Measurements from ENCODE around the gene KRIT1. TPM values are rescaled to one million over a fixed set of nuclear protein-coding genes. Genes with fewer than 3 reads are reported as not detected.

KRIT1 gene
- total RNA-seq, 1 experiment from 2014 or later: 34.9 TPM

DNA sequence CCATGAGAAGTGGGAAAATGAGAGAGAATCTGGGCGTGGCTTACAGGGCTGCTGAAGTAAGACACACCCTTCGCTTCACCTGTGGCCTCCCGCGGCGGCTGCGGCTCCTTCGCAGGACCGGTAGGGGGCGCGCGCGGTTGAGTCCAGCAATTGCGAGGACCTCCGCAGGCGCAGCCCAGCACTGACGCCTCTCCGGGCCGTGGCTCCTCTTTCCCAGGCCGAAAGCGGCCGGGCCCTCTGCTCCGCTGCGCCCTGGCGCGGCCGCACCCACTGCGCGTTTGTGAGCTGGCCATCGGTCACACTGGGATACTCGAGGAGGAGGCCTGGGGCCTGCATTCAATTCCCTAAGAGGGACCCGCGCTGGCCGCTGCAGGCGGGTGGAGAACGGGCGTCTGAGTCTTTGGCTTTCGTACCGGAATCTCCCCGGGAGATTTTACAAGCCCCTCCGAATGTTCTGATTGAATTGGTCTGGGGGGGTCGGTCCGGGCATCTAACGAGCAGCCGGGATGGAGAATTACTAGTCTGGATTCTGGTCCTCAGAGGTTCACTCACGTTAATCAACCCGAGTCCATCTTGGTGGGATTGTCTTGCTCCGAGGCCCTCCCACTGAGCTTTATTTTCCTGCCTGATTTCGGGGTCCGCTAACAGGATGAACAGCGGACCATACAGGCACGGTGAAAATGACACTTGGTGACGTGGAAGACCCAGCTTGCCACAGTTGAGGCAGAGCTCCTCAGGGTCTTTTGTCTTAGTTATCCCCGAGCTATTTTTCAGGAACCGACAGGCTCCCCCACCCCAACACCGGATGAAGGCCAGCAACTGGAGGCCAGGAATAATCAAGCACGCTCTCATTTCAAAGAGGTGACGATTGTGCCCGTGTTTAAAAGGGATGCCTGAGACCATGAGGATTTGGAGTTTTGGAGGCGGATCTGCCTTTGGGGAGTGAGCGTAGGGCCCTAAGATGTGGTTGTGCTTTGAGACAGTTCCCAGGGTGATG, 66.5 kb downstream of the KRIT1 start, which contains the start of gene LRRD1:
Gene LRRD1, minus strand, starts transcription at position 215 of the 997 bp plus-strand sequence. CDS start 13,940 bp downstream, outside the sequence.
- H3K4me3 Mint-ChIP-seq: peak within 1 kb of the TSS; percentile 62 to 72
- Histone ChIP-seq H2AK5ac (ENCODE audit: insufficient read length, low read length) (no peak within 1 kb of the TSS), H2AFZ (ENCODE audit: low read length) (peak within 1 kb of the TSS; percentile 54), H3K4me2 (ENCODE audit: insufficient read depth, insufficient read length, low read length) (peak within 1 kb of the TSS; percentile 47), H3K79me1 (ENCODE audit: insufficient read depth, low read depth, low read length, poor library complexity, severe bottlenecking) (no peaks in the 10 kb centered on the region), H3K23me2 (ENCODE audit: insufficient read length, low read depth, low read length, poor library complexity, severe bottlenecking) (no peaks in the 10 kb centered on the region), H2BK12ac (ENCODE audit: insufficient read length, low read depth, low read length) (no peak within 1 kb of the TSS), H3K4ac (ENCODE audit: low read depth, low read length) (no peak within 1 kb of the TSS), H3T11ph (ENCODE audit: low read length) (no peak within 1 kb of the TSS), H3K56ac (ENCODE audit: insufficient read length, low read depth, low read length) (no peak within 1 kb of the TSS), H4K8ac (replicated peaks; ENCODE audit: insufficient read length, low read depth, low read length) (no peak within 1 kb of the TSS), H4K20me1 (ENCODE audit: control insufficient read depth, insufficient read depth, insufficient read length) (no peaks in the 10 kb centered on the region), H3K27ac (ENCODE audit: insufficient read length, low read depth, low read length) (no peak within 1 kb of the TSS), H2BK5ac (ENCODE audit: insufficient read length, low read length) (no peak within 1 kb of the TSS), H3K9ac (ENCODE audit: extremely low read depth, insufficient read length, low read length) (no peak within 1 kb of the TSS), H2BK20ac (ENCODE audit: low read depth, low read length, poor library complexity, severe bottlenecking) (no peak within 1 kb of the TSS), H3K23ac (ENCODE audit: insufficient read length, low read depth, low read length) (no peak within 1 kb of the TSS), H2BK15ac (ENCODE audit: low read depth, low read length) (no peak within 1 kb of the TSS), H3K79me2 (ENCODE audit: insufficient read depth, low read length) (no peaks in the 10 kb centered on the region), H3K9me3 (ENCODE audit: control insufficient read depth, low read depth, low read length) (no peaks in the 10 kb centered on the region), H4K5ac (ENCODE audit: insufficient read length, low read depth, low read length) (no peak within 1 kb of the TSS), H2BK120ac (ENCODE audit: low read depth, low read length, poor library complexity, severe bottlenecking) (no peak within 1 kb of the TSS), H3K14ac (ENCODE audit: insufficient read depth, low read length) (0 out of 2 replicates have a peak within 1 kb of the TSS, but pooled peaks have one; percentile 40), H4K91ac (ENCODE audit: insufficient read length, low read depth, low read length) (no peak within 1 kb of the TSS), H3K18ac (ENCODE audit: insufficient read length, low read depth, low read length) (no peak within 1 kb of the TSS), H3K27me3 (ENCODE audit: insufficient read depth, low read length) (no peaks in the 10 kb centered on the region), H3K4me1 (ENCODE audit: insufficient read depth, low read length) (no peaks in the 10 kb centered on the region)
- H3K36me3 Mint-ChIP-seq (ENCODE audit: insufficient read depth in 1 of 3, low read depth in 3 of 3): peaks cover 0 to 9% (median 0%) of the 10 kb centered on the region in 3 experiments; a peak in 2 of 7 replicates
- TF ChIP-seq, protein P1, sequence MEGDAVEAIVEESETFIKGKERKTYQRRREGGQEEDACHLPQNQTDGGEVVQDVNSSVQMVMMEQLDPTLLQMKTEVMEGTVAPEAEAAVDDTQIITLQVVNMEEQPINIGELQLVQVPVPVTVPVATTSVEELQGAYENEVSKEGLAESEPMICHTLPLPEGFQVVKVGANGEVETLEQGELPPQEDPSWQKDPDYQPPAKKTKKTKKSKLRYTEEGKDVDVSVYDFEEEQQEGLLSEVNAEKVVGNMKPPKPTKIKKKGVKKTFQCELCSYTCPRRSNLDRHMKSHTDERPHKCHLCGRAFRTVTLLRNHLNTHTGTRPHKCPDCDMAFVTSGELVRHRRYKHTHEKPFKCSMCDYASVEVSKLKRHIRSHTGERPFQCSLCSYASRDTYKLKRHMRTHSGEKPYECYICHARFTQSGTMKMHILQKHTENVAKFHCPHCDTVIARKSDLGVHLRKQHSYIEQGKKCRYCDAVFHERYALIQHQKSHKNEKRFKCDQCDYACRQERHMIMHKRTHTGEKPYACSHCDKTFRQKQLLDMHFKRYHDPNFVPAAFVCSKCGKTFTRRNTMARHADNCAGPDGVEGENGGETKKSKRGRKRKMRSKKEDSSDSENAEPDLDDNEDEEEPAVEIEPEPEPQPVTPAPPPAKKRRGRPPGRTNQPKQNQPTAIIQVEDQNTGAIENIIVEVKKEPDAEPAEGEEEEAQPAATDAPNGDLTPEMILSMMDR (conservative IDR thresholded peaks at IDR 0.05): peak; percentile 100
- peaks cover 5 to 16% of the 10 kb centered on the region in 2 experiments for H3K9me3 Mint-ChIP-seq
- no CpG with 5 or more reads among the region's 60 CpGs for WGBS (ENCODE audit: extremely low coverage, insufficient read length, low lambda C conversion rate)
- H3K4me1 Mint-ChIP-seq: peaks cover 5 to 6% of the 10 kb centered on the region in 2 experiments; a peak in 1 of 4 replicates
- peaks cover 16% of the 10 kb centered on the region for H3K27me3 Mint-ChIP-seq (ENCODE audit: low read depth)
- peak within 1 kb of the TSS in 1 of 3 experiments; percentile 22; a peak in 1 of 7 replicates for H3K27ac Mint-ChIP-seq
- peak; percentile 97 for DNase-seq

All from H9 (cell line).